ENCODE results near the gene CMTM5.

GRCh38 chr14:23358553-23359166, 18.2 kb upstream of the CMTM5 start:
- TF ChIP-seq CTCF (IDR thresholded peaks at IDR 0.05 in 2 of 3, conservative IDR thresholded peaks at IDR 0.05 in 1 of 3; ENCODE audit: borderline replicate concordance in 1 of 3, insufficient read depth in 1 of 3, low read depth in 2 of 3, low read length in 2 of 3) (no peak), CEBPB (IDR thresholded peaks at IDR 0.05; ENCODE audit: low read depth) (no peak), MAX (IDR thresholded peaks at IDR 0.05) (no peak), EZH2phosphoT487 (IDR thresholded peaks at IDR 0.05; ENCODE audit: borderline replicate concordance) (no peak), RAD21 (IDR thresholded peaks at IDR 0.05; ENCODE audit: low read depth) (no peak), YY1 (IDR thresholded peaks at IDR 0.05; ENCODE audit: extremely low read depth, insufficient replicate concordance, low read depth, low read length) (no peak), POLR2A (IDR thresholded peaks at IDR 0.05; ENCODE audit: borderline replicate concordance, extremely low read depth, insufficient read depth, insufficient read length) (no peak), JUND (IDR thresholded peaks at IDR 0.05) (no peak), ZFX (IDR thresholded peaks at IDR 0.05) (no peak), POLR2AphosphoS5 (IDR thresholded peaks at IDR 0.05; ENCODE audit: low read depth, low read length) (no peak)

Data from HCT116 (cell line).